HepG2 (cell line): Measurements from ENCODE around the gene CTCF. TPM values are rescaled to one million over a fixed set of nuclear protein-coding genes. Genes with fewer than 3 reads are reported as not detected.

Experiments
- ARID3A ChIP-seq: IDR thresholded peaks from 2 replicates; pipeline ENCODE4 v1.6.1; 2012; ENCODE audit warnings: low read depth, low read length, improper control_type of control experiment
- ARID4A ChIP-seq: sonication (generic); formaldehyde crosslinking; IDR thresholded peaks from 2 replicates; pipeline ENCODE4 v1.5.0; 2020; ENCODE audit warnings: mild to moderate bottlenecking, missing genetic modification reagents, borderline replicate concordance
- BCL3 ChIP-seq: sonication (generic); formaldehyde crosslinking; IDR thresholded peaks from 2 replicates; pipeline ENCODE4 v1.5.1; 2020; ENCODE audit warnings: mild to moderate bottlenecking, missing genetic modification reagents, moderate library complexity
- FOSL2 ChIP-seq: sonication (generic); formaldehyde crosslinking; IDR thresholded peaks from 2 replicates; pipeline ENCODE4 v1.4.0; 2020; ENCODE audit warnings: missing genetic modification reagents
- GPN1 ChIP-seq: sonication (generic); formaldehyde crosslinking; IDR thresholded peaks from 2 replicates; pipeline ENCODE4 v1.5.1; 2020; ENCODE audit warnings: missing genetic modification reagents, borderline replicate concordance
- IRF9 ChIP-seq: sonication (generic); formaldehyde crosslinking; IDR thresholded peaks from 2 replicates; pipeline ENCODE4 v1.8.0; 2022; ENCODE audit warnings: missing genetic modification reagents, mild to moderate bottlenecking, borderline replicate concordance
- KDM1A ChIP-seq: IDR thresholded peaks from 2 replicates; pipeline ENCODE4 v1.6.1; 2016; ENCODE audit warnings: missing compliant biosample characterization
- MTA3 ChIP-seq: sonication (generic); formaldehyde crosslinking; IDR thresholded peaks from 2 replicates; pipeline ENCODE4 v1.4.0; 2020; ENCODE audit warnings: missing genetic modification reagents
- SYNCRIP ChIP-seq: fragments of 200-400 bp; formaldehyde crosslinking; IDR thresholded peaks from 2 replicates; pipeline ENCODE4 v1.6.1; 2018; ENCODE audit warnings: mild to moderate bottlenecking, low read depth, low read length; ENCODE audit not compliant: insufficient read depth
- TOPORS ChIP-seq: sonication (generic); formaldehyde crosslinking; IDR thresholded peaks from 2 replicates; pipeline ENCODE4 v1.8.0; 2023; ENCODE audit warnings: mild to moderate bottlenecking, missing genetic modification reagents
- ZFX ChIP-seq: sonication (generic); formaldehyde crosslinking; IDR thresholded peaks from 2 replicates; pipeline ENCODE4 v1.4.0; 2020; ENCODE audit warnings: mild to moderate bottlenecking, low read depth, missing genetic modification reagents, moderate library complexity
- ZMAT5 ChIP-seq: sonication (generic); formaldehyde crosslinking; IDR thresholded peaks from 2 replicates; pipeline ENCODE4 v1.5.0; 2020; ENCODE audit warnings: mild to moderate bottlenecking, low read depth, missing genetic modification reagents, borderline replicate concordance
- ZNF234 ChIP-seq: sonication (generic); formaldehyde crosslinking; conservative IDR thresholded peaks from 2 replicates; pipeline ENCODE4 v1.5.1; 2020; ENCODE audit warnings: mild to moderate bottlenecking, missing genetic modification reagents
- ZNF350 ChIP-seq: sonication (generic); formaldehyde crosslinking; IDR thresholded peaks from 2 replicates; pipeline ENCODE4 v1.4.0; 2020; ENCODE audit warnings: mild to moderate bottlenecking, low read depth, missing genetic modification reagents, borderline replicate concordance
- ZNF703 ChIP-seq: sonication (generic); formaldehyde crosslinking; IDR thresholded peaks from 2 replicates; pipeline ENCODE4 v1.5.1; 2020; ENCODE audit warnings: missing genetic modification reagents, mild to moderate bottlenecking, moderate library complexity, borderline replicate concordance
- ZNF816 ChIP-seq: sonication (generic); formaldehyde crosslinking; IDR thresholded peaks from 2 replicates; pipeline ENCODE4 v1.8.0; 2022; ENCODE audit warnings: missing genetic modification reagents, mild to moderate bottlenecking, borderline replicate concordance
- polyA plus RNA-seq, 8 experiments: library from polyadenylated mRNA; depleted of rRNA in 3 of 8; stranded (reverse) in 7 of 8; unstranded in 1 of 8; fragments of >200 nt; fragmentation: Illumina TruSeq in 4 of 8; extraction: Trizol in 4 of 8; gene quantifications; 2 replicates each; pipeline versions ENCODE4 v1.2.1 to v1.2.3, GENCODE V29; 2011 to 2016; ENCODE audit warnings: low read depth in 4 of 8, missing spikeins in 1 of 8, mixed read lengths in 1 of 8; ENCODE audit not compliant: insufficient read depth in 1 of 8
- total RNA-seq, 5 experiments: library from RNA; depleted of rRNA; stranded (reverse); fragments of >200 nt; fragmentation: Illumina TruSeq; extraction: Trizol; gene quantifications; 2 replicates each; pipeline ENCODE4 v1.2.3, GENCODE V29; 2016; ENCODE audit warnings: low read depth in 1 of 5

The CTCF gene
- total and polyA plus RNA-seq, 2 of the 13 experiments (the other 11 are each of a cell fraction or from before 2014, with no cell fraction given) = 19.5 to 37.5 TPM

GRCh38 chr16:67561824-67562525, 351 bp upstream of the CTCF start (continued):
- 0 out of 2 replicates have a peak, but pooled peaks have one; percentile 29 for TF ChIP-seq IRF9 (CRISPR knock-in tag)
- peak; percentile 57 for TF ChIP-seq BCL3
- no peak for TF ChIP-seq MTA3 (CRISPR knock-in tag)
- peak; percentile 92 for TF ChIP-seq ARID4A (CRISPR knock-in tag)
- TF ChIP-seq ARID3A = no peak
- TF ChIP-seq ZNF234 (CRISPR knock-in tag) = no peak
- no peak for TF ChIP-seq SYNCRIP
- peak; percentile 19; the same call in 1 of the 2 replicates for TF ChIP-seq ZNF816
- 0 out of 2 replicates have a peak, but pooled peaks have one; percentile 33 for TF ChIP-seq ZNF703 (CRISPR knock-in tag)
- peak; percentile 14; the same call in 1 of the 2 replicates for TF ChIP-seq FOSL2 (CRISPR knock-in tag)
- TF ChIP-seq ZFX (CRISPR knock-in tag) = peak; percentile 93
- TF ChIP-seq TOPORS = peak; percentile 98
- TF ChIP-seq ZMAT5 (CRISPR knock-in tag) = no peak
- TF ChIP-seq ZNF350 (CRISPR knock-in tag) = peak; percentile 81; the same call in 1 of the 2 replicates
- 0 out of 2 replicates have a peak, but pooled peaks have one; percentile 36 for TF ChIP-seq GPN1 (CRISPR knock-in tag)
- no peak; the same call in 1 of the 2 replicates for TF ChIP-seq KDM1A (CRISPR knock-in tag)
